ENCODE data around the gene MRPL50.

MRPL50 gene

GRCh38 chr9:101418518-101419430, 20.4 kb upstream of the MRPL50 start:
- H4K91ac ChIP-seq (ENCODE audit: low read depth, low read length, poor library complexity): no peak overlapping the region
- no peak overlapping the region for H2AK5ac ChIP-seq (ENCODE audit: low read depth, low read length)
- H3K27ac ChIP-seq (replicated peaks; ENCODE audit: low read length): no peak overlapping the region
- no peak for DNase-seq (ENCODE audit: low spot score)
- H2BK15ac ChIP-seq (ENCODE audit: low read length): no peak overlapping the region
- H3K9me3 ChIP-seq (replicated peaks in 1 of 2; ENCODE audit: control insufficient read depth in 2 of 2, insufficient read depth in 1 of 2, low read depth in 1 of 2, low read length in 2 of 2): peaks cover 0 to 3% of the 10 kb centered on the region in 2 donors
- no peaks in the 10 kb centered on the region for H3K27me3 ChIP-seq (ENCODE audit: control insufficient read depth in 3 of 3, insufficient read depth in 3 of 3, low read depth in 1 of 3, low read length in 3 of 3)
- no peak overlapping the region for H3K23ac ChIP-seq (ENCODE audit: low read depth, low read length, poor library complexity)
- H3K79me1 ChIP-seq (ENCODE audit: low read depth, low read length): no peaks in the 10 kb centered on the region
- no peak overlapping the region for H3K14ac ChIP-seq (ENCODE audit: low read length)
- no peak overlapping the region for H3K4me2 ChIP-seq (ENCODE audit: insufficient read depth, low read length, poor library complexity, severe bottlenecking)
- no peak overlapping the region for H3K4me3 ChIP-seq (ENCODE audit: low read length in 2 of 2)
- no peak overlapping the region for H3K9ac ChIP-seq (ENCODE audit: low read depth, low read length, poor library complexity)
- H2BK12ac ChIP-seq (ENCODE audit: low read length): no peak overlapping the region
- H4K8ac ChIP-seq (ENCODE audit: low read depth, low read length): no peak overlapping the region
- no peak overlapping the region for H3K4ac ChIP-seq (ENCODE audit: low read length)
- H2BK120ac ChIP-seq (ENCODE audit: low read depth, low read length): no peak overlapping the region
- no peak overlapping the region for H2BK5ac ChIP-seq (ENCODE audit: low read length)
- no peak overlapping the region for H2AFZ ChIP-seq (ENCODE audit: low read length)
- no CpG with 5 or more reads among the region's 7 CpGs for WGBS, 2 donors (ENCODE audit: extremely low coverage in 2 of 2, insufficient read length in 2 of 2, insufficient replicate concordance in 1 of 2)
- H3K36me3 ChIP-seq (replicated peaks in 1 of 2; ENCODE audit: control insufficient read depth in 2 of 2, insufficient read depth in 2 of 2, low read length in 2 of 2): no peaks in the 10 kb centered on the region
- no peak overlapping the region for H3K18ac ChIP-seq (ENCODE audit: low read length)
- H3K4me1 ChIP-seq (ENCODE audit: control insufficient read depth in 2 of 2, insufficient read depth in 1 of 2, low read depth in 1 of 2, low read length in 2 of 2): no peaks in the 10 kb centered on the region

GRCh38 chr9:101417977-101418376, 19.6 kb upstream of the MRPL50 start:
- H3K27me3 ChIP-seq (ENCODE audit: control insufficient read depth in 3 of 3, insufficient read depth in 3 of 3, low read depth in 1 of 3, low read length in 3 of 3): no peaks in the 10 kb centered on the region
- H3K14ac ChIP-seq (ENCODE audit: low read length): no peak overlapping the region
- DNase-seq (ENCODE audit: low spot score): no peak
- peaks cover 0 to 6% of the 10 kb centered on the region in 2 donors for H3K9me3 ChIP-seq (replicated peaks in 1 of 2; ENCODE audit: control insufficient read depth in 2 of 2, insufficient read depth in 1 of 2, low read depth in 1 of 2, low read length in 2 of 2)
- no peaks in the 10 kb centered on the region for H3K4me1 ChIP-seq (ENCODE audit: control insufficient read depth in 2 of 2, insufficient read depth in 1 of 2, low read depth in 1 of 2, low read length in 2 of 2)
- no peak overlapping the region for H2BK5ac ChIP-seq (ENCODE audit: low read length)
- no peak overlapping the region for H3K27ac ChIP-seq (replicated peaks; ENCODE audit: low read length)
- H3K18ac ChIP-seq (ENCODE audit: low read length): no peak overlapping the region
- H3K4ac ChIP-seq (ENCODE audit: low read length): no peak overlapping the region
- H3K23ac ChIP-seq (ENCODE audit: low read depth, low read length, poor library complexity): no peak overlapping the region
- no peaks in the 10 kb centered on the region for H3K79me1 ChIP-seq (ENCODE audit: low read depth, low read length)
- no peak overlapping the region for H4K8ac ChIP-seq (ENCODE audit: low read depth, low read length)
- H3K9ac ChIP-seq (ENCODE audit: low read depth, low read length, poor library complexity): no peak overlapping the region
- H4K91ac ChIP-seq (ENCODE audit: low read depth, low read length, poor library complexity): no peak overlapping the region
- H2BK120ac ChIP-seq (ENCODE audit: low read depth, low read length): no peak overlapping the region
- no peak overlapping the region for H3K4me3 ChIP-seq (ENCODE audit: low read length in 2 of 2)
- H3K36me3 ChIP-seq (replicated peaks in 1 of 2; ENCODE audit: control insufficient read depth in 2 of 2, insufficient read depth in 2 of 2, low read length in 2 of 2): no peaks in the 10 kb centered on the region
- no peak overlapping the region for H3K4me2 ChIP-seq (ENCODE audit: insufficient read depth, low read length, poor library complexity, severe bottlenecking)
- no peak overlapping the region for H2AK5ac ChIP-seq (ENCODE audit: low read depth, low read length)
- no peak overlapping the region for H2BK12ac ChIP-seq (ENCODE audit: low read length)
- no peak overlapping the region for H2AFZ ChIP-seq (ENCODE audit: low read length)
- H2BK15ac ChIP-seq (ENCODE audit: low read length): no peak overlapping the region

GRCh38 chr9:101417389-101417788, 19.0 kb upstream of the MRPL50 start:
- no peak overlapping the region for H2AFZ ChIP-seq (ENCODE audit: low read length)
- no peak overlapping the region for H2BK12ac ChIP-seq (ENCODE audit: low read length)
- no peak overlapping the region for H3K4me2 ChIP-seq (ENCODE audit: insufficient read depth, low read length, poor library complexity, severe bottlenecking)
- no peak overlapping the region for H2BK15ac ChIP-seq (ENCODE audit: low read length)
- H3K4me1 ChIP-seq (ENCODE audit: control insufficient read depth in 2 of 2, insufficient read depth in 1 of 2, low read depth in 1 of 2, low read length in 2 of 2): no peaks in the 10 kb centered on the region
- no peak overlapping the region for H2BK5ac ChIP-seq (ENCODE audit: low read length)
- H2AK5ac ChIP-seq (ENCODE audit: low read depth, low read length): no peak overlapping the region
- no peak overlapping the region for H3K9ac ChIP-seq (ENCODE audit: low read depth, low read length, poor library complexity)
- DNase-seq (ENCODE audit: low spot score): no peak
- no peak overlapping the region for H3K14ac ChIP-seq (ENCODE audit: low read length)
- H3K9me3 ChIP-seq (replicated peaks in 1 of 2; ENCODE audit: control insufficient read depth in 2 of 2, insufficient read depth in 1 of 2, low read depth in 1 of 2, low read length in 2 of 2): peaks cover 3 to 6% of the 10 kb centered on the region in 2 donors
- no peak overlapping the region for H3K23ac ChIP-seq (ENCODE audit: low read depth, low read length, poor library complexity)
- H3K36me3 ChIP-seq (replicated peaks in 1 of 2; ENCODE audit: control insufficient read depth in 2 of 2, insufficient read depth in 2 of 2, low read length in 2 of 2): no peaks in the 10 kb centered on the region
- no peak overlapping the region for H4K8ac ChIP-seq (ENCODE audit: low read depth, low read length)
- H3K79me1 ChIP-seq (ENCODE audit: low read depth, low read length): no peaks in the 10 kb centered on the region
- no peak overlapping the region for H2BK120ac ChIP-seq (ENCODE audit: low read depth, low read length)
- no peak overlapping the region for H3K27ac ChIP-seq (replicated peaks; ENCODE audit: low read length)
- H3K4ac ChIP-seq (ENCODE audit: low read length): no peak overlapping the region
- H4K91ac ChIP-seq (ENCODE audit: low read depth, low read length, poor library complexity): no peak overlapping the region
- no peak overlapping the region for H3K18ac ChIP-seq (ENCODE audit: low read length)
- no peak overlapping the region for H3K4me3 ChIP-seq (ENCODE audit: low read length in 2 of 2)
- no peaks in the 10 kb centered on the region for H3K27me3 ChIP-seq (ENCODE audit: control insufficient read depth in 3 of 3, insufficient read depth in 3 of 3, low read depth in 1 of 3, low read length in 3 of 3)

- DNase-seq (ENCODE audit: low spot score): no peak
- no peak overlapping the region for H2AK5ac ChIP-seq (ENCODE audit: low read depth, low read length)
- H2AFZ ChIP-seq (ENCODE audit: low read length): no peak overlapping the region
- no peak overlapping the region for H4K91ac ChIP-seq (ENCODE audit: low read depth, low read length, poor library complexity)
- no peak overlapping the region for H4K8ac ChIP-seq (ENCODE audit: low read depth, low read length)
- H3K27me3 ChIP-seq (ENCODE audit: control insufficient read depth in 3 of 3, insufficient read depth in 3 of 3, low read depth in 1 of 3, low read length in 3 of 3): no peaks in the 10 kb centered on the region
- no peak overlapping the region for H3K23ac ChIP-seq (ENCODE audit: low read depth, low read length, poor library complexity)
- H3K4me2 ChIP-seq (ENCODE audit: insufficient read depth, low read length, poor library complexity, severe bottlenecking): no peak overlapping the region
- H3K4me1 ChIP-seq (ENCODE audit: control insufficient read depth in 2 of 2, insufficient read depth in 1 of 2, low read depth in 1 of 2, low read length in 2 of 2): no peaks in the 10 kb centered on the region
- no peak overlapping the region for H2BK5ac ChIP-seq (ENCODE audit: low read length)
- no peak overlapping the region for H2BK120ac ChIP-seq (ENCODE audit: low read depth, low read length)
- H3K36me3 ChIP-seq (replicated peaks in 1 of 2; ENCODE audit: control insufficient read depth in 2 of 2, insufficient read depth in 2 of 2, low read length in 2 of 2): no peaks in the 10 kb centered on the region
- H2BK12ac ChIP-seq (ENCODE audit: low read length): no peak overlapping the region
- H3K9me3 ChIP-seq (replicated peaks in 1 of 2; ENCODE audit: control insufficient read depth in 2 of 2, insufficient read depth in 1 of 2, low read depth in 1 of 2, low read length in 2 of 2): peaks cover 6 to 14% of the 10 kb centered on the region in 2 donors
- H3K27ac ChIP-seq (replicated peaks; ENCODE audit: low read length): no peak overlapping the region
- H2BK15ac ChIP-seq (ENCODE audit: low read length): no peak overlapping the region
- no peak overlapping the region for H3K9ac ChIP-seq (ENCODE audit: low read depth, low read length, poor library complexity)
- H3K18ac ChIP-seq (ENCODE audit: low read length): no peak overlapping the region
- H3K79me1 ChIP-seq (ENCODE audit: low read depth, low read length): no peaks in the 10 kb centered on the region
- H3K4me3 ChIP-seq (ENCODE audit: low read length in 2 of 2): no peak overlapping the region
- no peak overlapping the region for H3K4ac ChIP-seq (ENCODE audit: low read length)
- no peak overlapping the region for H3K14ac ChIP-seq (ENCODE audit: low read length)
Observed at GRCh38 chr9:101415578-101415977, 17.2 kb upstream of the MRPL50 start.

Measured in neuronal stem cell (in vitro differentiated cells).